Erythroblast (primary cell): ENCODE results near the gene NMNAT2.

Experiments
- GATA1 ChIP-seq: IDR thresholded peaks from 2 replicates; pipeline ENCODE4 v1.6.1; 2011; ENCODE audit warnings: low read depth, mild to moderate bottlenecking, control low read depth, low read length, moderate library complexity
- POLR2A ChIP-seq: IDR thresholded peaks from 2 replicates; pipeline ENCODE4 v1.6.1; 2011; ENCODE audit warnings: mild to moderate bottlenecking, low read length

- TF ChIP-seq POLR2A (no peak), GATA1 (no peak)
Measured at GRCh38 chr1:183282101-183282855, 135.9 kb downstream of the NMNAT2 start.
